Esophagus muscularis mucosa (tissue), 4 donors: ENCODE results near the gene BMP2K. TPM values are rescaled to one million over a fixed set of nuclear protein-coding genes. Genes with fewer than 3 reads are reported as not detected.
A peak's percentile ranks its signal among the peaks of the same experiment; 100 is the strongest.

ENCODE experiments used
- DNase-seq: peaks from one replicate; pipeline ENCODE4 v3.0.0-alpha.2; 2017; ENCODE audit errors: extremely low spot score
- H3K27ac ChIP-seq, 4 donors: fragments of 200-600 bp; sonication (generic); replicated peaks in 1 of 4; 1 replicate in 3 of 4; 2 replicates in 1 of 4; pipeline ENCODE4 v1.5.1; 2016 to 2019; ENCODE audit warnings: mild to moderate bottlenecking in 1 of 4
- H3K27me3 ChIP-seq, 4 donors: fragments of 200-600 bp; sonication (generic); one replicate each; pipeline versions ENCODE4 v1.5.1 to v1.6.0; 2016 to 2019
- H3K36me3 ChIP-seq, 4 donors: fragments of 200-600 bp; sonication (generic); one replicate each; pipeline ENCODE4 v1.5.1; 2016 to 2019
- H3K4me1 ChIP-seq, 4 donors: fragments of 200-600 bp; sonication (generic); one replicate each; pipeline ENCODE4 v1.5.1; 2016 to 2019
- H3K4me3 ChIP-seq, 4 donors: fragments of 200-600 bp; sonication (generic); 1 replicate in 2 of 4; 2 replicates in 2 of 4; pipeline ENCODE4 v1.5.1; 2016 to 2019; ENCODE audit warnings: mild to moderate bottlenecking in 4 of 4, moderate library complexity in 1 of 4
- H3K9me3 ChIP-seq, 4 donors: fragments of 200-600 bp; sonication (generic); 1 replicate in 3 of 4; 2 replicates in 1 of 4; pipeline ENCODE4 v1.5.1; 2016 to 2019
- CTCF ChIP-seq, 3 experiments: fragments of 200-600 bp in 2 of 3; fragments of 450-650 bp in 1 of 3; sonication (generic) in 2 of 3; IDR thresholded peaks; one replicate each; pipeline ENCODE4 v1.5.1; 2017 to 2019; ENCODE audit warnings: antibody characterized with exemption in 3 of 3, mild to moderate bottlenecking in 2 of 3, moderate library complexity in 1 of 3
- EP300 ChIP-seq: sonication (generic); formaldehyde crosslinking; IDR thresholded peaks from one replicate; pipeline ENCODE4 v1.6.1; 2017; ENCODE audit warnings: antibody characterized with exemption
- POLR2A ChIP-seq: fragments of 450-650 bp; IDR thresholded peaks from one replicate; pipeline ENCODE4 v1.6.1; 2017; ENCODE audit warnings: antibody characterized with exemption, moderate library complexity, mild to moderate bottlenecking, low read depth
- POLR2AphosphoS5 ChIP-seq, 2 donors: sonication (generic); formaldehyde crosslinking; IDR thresholded peaks; one replicate each; pipeline ENCODE4 v1.6.1; 2017; ENCODE audit warnings: antibody characterized with exemption in 2 of 2
- WGBS: methylation state at CpG from one replicate; pipeline ENCODE4 v1.1.5; 2018; 5-methylcytosine and 5-hydroxymethylcytosine counted together
- intact Hi-C: fragments of 100-400 bp; cut with DNase I; formaldehyde crosslinking; loops from one replicate; pipeline ENCODE4 v1.15.1; 2023
- total RNA-seq, 4 donors: library from RNA; depleted of rRNA; stranded (reverse); fragments of >200 nt; gene quantifications; one replicate each; pipeline versions ENCODE4 v1.1.0 to v1.2.1, GENCODE V29; 2016

Gene BMP2K
- total RNA-seq, 4 donors from 2014 or later, result 42.5 to 53.0 (median 45.0) TPM

GRCh38 chr4:78922207-78922606 is 146.1 kb downstream of the BMP2K start:
- Histone ChIP-seq H3K27me3 (no peaks in the 10 kb centered on the region), H3K4me1 (no peaks in the 10 kb centered on the region), H3K4me3 (no peak overlapping the region), H3K9me3 (no peaks in the 10 kb centered on the region), H3K36me3 (peaks cover 7 to 64% (median 35%) of the 10 kb centered on the region in 4 donors), H3K27ac (no peak overlapping the region)
- no peak for TF ChIP-seq CTCF (IDR thresholded peaks at IDR 0.05)
- no peak for TF ChIP-seq POLR2A
- no peak for TF ChIP-seq POLR2AphosphoS5 (IDR thresholded peaks at IDR 0.05)
- no peak for TF ChIP-seq EP300
- WGBS, result 88% methylated on average over 4 of the region's 4 CpGs
- DNase-seq, result no peak
- intact Hi-C loops, result no loop called here

GRCh38 chr4:78923464-78924312 is 147.5 kb downstream of the BMP2K start:
- WGBS, result 77% methylated on average over 4 of the region's 4 CpGs
- no peak overlapping the region for H3K27ac ChIP-seq
- TF ChIP-seq CTCF (IDR thresholded peaks at IDR 0.05) (peak in 1 of 3 experiments; percentile 2), POLR2AphosphoS5 (IDR thresholded peaks at IDR 0.05) (no peak), EP300 (no peak), POLR2A (no peak)
- no peaks in the 10 kb centered on the region for H3K4me1 ChIP-seq
- H3K4me3 ChIP-seq, result no peak overlapping the region
- no peak for DNase-seq
- intact Hi-C loops, result no loop called here
- H3K9me3 ChIP-seq, result no peaks in the 10 kb centered on the region
- no peaks in the 10 kb centered on the region for H3K27me3 ChIP-seq
- H3K36me3 ChIP-seq, result peaks cover 11 to 71% (median 39%) of the 10 kb centered on the region in 4 donors

GRCh38 chr4:78926826-78927225 is 150.7 kb downstream of the BMP2K start:
- Histone ChIP-seq H3K4me1 (no peaks in the 10 kb centered on the region), H3K9me3 (no peaks in the 10 kb centered on the region), H3K36me3 (peaks cover 15 to 79% (median 50%) of the 10 kb centered on the region in 4 donors), H3K27ac (no peak overlapping the region), H3K27me3 (no peaks in the 10 kb centered on the region), H3K4me3 (no peak overlapping the region)
- intact Hi-C loops, result no loop called here
- 87% methylated on average over 1 of the region's 1 CpG for WGBS
- DNase-seq, result no peak
- TF ChIP-seq EP300, result no peak
- no peak for TF ChIP-seq POLR2AphosphoS5 (IDR thresholded peaks at IDR 0.05)
- no peak for TF ChIP-seq POLR2A
- no peak for TF ChIP-seq CTCF (IDR thresholded peaks at IDR 0.05)

GRCh38 chr4:78928835-78929234 is 152.7 kb downstream of the BMP2K start:
- H3K9me3 ChIP-seq, result no peaks in the 10 kb centered on the region
- 96% methylated on average over 9 of the region's 9 CpGs for WGBS
- no peak overlapping the region for H3K27ac ChIP-seq
- no peaks in the 10 kb centered on the region for H3K4me1 ChIP-seq
- peaks cover 17 to 85% (median 40%) of the 10 kb centered on the region in 4 donors for H3K36me3 ChIP-seq
- TF ChIP-seq CTCF (IDR thresholded peaks at IDR 0.05) (no peak), POLR2AphosphoS5 (IDR thresholded peaks at IDR 0.05) (no peak), EP300 (no peak), POLR2A (no peak)
- intact Hi-C loops, result no loop called here
- no peak for DNase-seq
- H3K4me3 ChIP-seq, result no peak overlapping the region
- H3K27me3 ChIP-seq, result no peaks in the 10 kb centered on the region
